MCF 10A (cell line): ENCODE results near the gene BOD1. TPM values are rescaled to one million over a fixed set of nuclear protein-coding genes. Genes with fewer than 3 reads are reported as not detected.
A peak's percentile ranks its signal among the peaks of the same experiment; 100 is the strongest.

ENCODE experiments used
- BruUV-seq: library from RNA; stranded (reverse); fragments of 400-500 nt; replicated peaks from 2 replicates; lab custom pipeline; 2021; lab: Mats Ljungman, UMichigan
- CTCF ChIA-PET: fragments of 300-600 bp; sonication (Branson Sonifier 250); formaldehyde crosslinking; extraction: SDS; loops from one replicate; lab custom pipeline; 2021; ENCODE audit warnings: antibody characterized with exemption, inconsistent platforms; lab: Yijun Ruan, JAX
- POLR2A ChIA-PET: fragments of 300-600, 350-650 bp; sonication (Branson Sonifier 250); formaldehyde crosslinking; extraction: SDS; loops from one replicate; lab custom pipeline; 2020; ENCODE audit warnings: antibody characterized with exemption, inconsistent platforms; lab: Yijun Ruan, JAX
- DNase-seq: peaks from one replicate; pipeline ENCODE4 v3.0.0-alpha.2; 2018; ENCODE audit not compliant: unreplicated experiment
- H3K27ac Mint-ChIP-seq: one replicate; pipeline ENCODE4 v1.8.0; 2022; ENCODE audit warnings: mild to moderate bottlenecking, low read depth, mixed read lengths; ENCODE audit not compliant: unreplicated experiment
- H3K27me3 Mint-ChIP-seq: one replicate; pipeline ENCODE4 v1.8.0; 2022; ENCODE audit warnings: mixed read lengths; ENCODE audit not compliant: insufficient read depth, unreplicated experiment
- H3K36me3 Mint-ChIP-seq: one replicate; pipeline ENCODE4 v1.8.0; 2022; ENCODE audit warnings: mild to moderate bottlenecking, moderate library complexity, mixed read lengths; ENCODE audit not compliant: insufficient read depth, unreplicated experiment
- H3K4me1 Mint-ChIP-seq: one replicate; pipeline ENCODE4 v1.8.0; 2022; ENCODE audit warnings: mixed read lengths; ENCODE audit not compliant: insufficient read depth, unreplicated experiment
- H3K4me3 Mint-ChIP-seq: one replicate; pipeline ENCODE4 v1.8.0; 2022; ENCODE audit warnings: mild to moderate bottlenecking, moderate library complexity, mixed read lengths; ENCODE audit not compliant: unreplicated experiment
- H3K9me3 Mint-ChIP-seq: one replicate; pipeline ENCODE4 v1.8.0; 2022; ENCODE audit warnings: mixed read lengths; ENCODE audit not compliant: unreplicated experiment
- intact Hi-C: fragments of 100-400 bp; cut with micrococcal nuclease; formaldehyde crosslinking; loops from 2 replicates; pipeline ENCODE4 v1.14.1; 2022
- total RNA-seq: library from RNA; stranded (reverse); gene quantifications from 2 replicates; pipeline ENCODE4 v1.2.3, GENCODE V29; 2022
- TF ChIP-seq, protein P1 (sequence below): fragments of 200-600 bp; IDR thresholded peaks from one replicate; pipeline ENCODE4 v1.8.0; 2022; ENCODE audit warnings: antibody characterized with exemption, mild to moderate bottlenecking; ENCODE audit not compliant: unreplicated experiment

Gene BOD1
- total RNA-seq, 1 experiment from 2014 or later: 139 TPM

GRCh38 chr5:173582216-173583111 lies 34.0 kb downstream of the BOD1 start:
- H3K36me3 Mint-ChIP-seq: no peaks in the 10 kb centered on the region
- TF ChIP-seq, protein P1, sequence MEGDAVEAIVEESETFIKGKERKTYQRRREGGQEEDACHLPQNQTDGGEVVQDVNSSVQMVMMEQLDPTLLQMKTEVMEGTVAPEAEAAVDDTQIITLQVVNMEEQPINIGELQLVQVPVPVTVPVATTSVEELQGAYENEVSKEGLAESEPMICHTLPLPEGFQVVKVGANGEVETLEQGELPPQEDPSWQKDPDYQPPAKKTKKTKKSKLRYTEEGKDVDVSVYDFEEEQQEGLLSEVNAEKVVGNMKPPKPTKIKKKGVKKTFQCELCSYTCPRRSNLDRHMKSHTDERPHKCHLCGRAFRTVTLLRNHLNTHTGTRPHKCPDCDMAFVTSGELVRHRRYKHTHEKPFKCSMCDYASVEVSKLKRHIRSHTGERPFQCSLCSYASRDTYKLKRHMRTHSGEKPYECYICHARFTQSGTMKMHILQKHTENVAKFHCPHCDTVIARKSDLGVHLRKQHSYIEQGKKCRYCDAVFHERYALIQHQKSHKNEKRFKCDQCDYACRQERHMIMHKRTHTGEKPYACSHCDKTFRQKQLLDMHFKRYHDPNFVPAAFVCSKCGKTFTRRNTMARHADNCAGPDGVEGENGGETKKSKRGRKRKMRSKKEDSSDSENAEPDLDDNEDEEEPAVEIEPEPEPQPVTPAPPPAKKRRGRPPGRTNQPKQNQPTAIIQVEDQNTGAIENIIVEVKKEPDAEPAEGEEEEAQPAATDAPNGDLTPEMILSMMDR: no peak
- DNase-seq: no peak
- no peak overlapping the region for H3K27ac Mint-ChIP-seq
- POLR2A ChIA-PET: interaction anchor here (0.6 to 1.1 kb wide), 3 partner anchors 9 to 624 kb away, joined by 3 read pairs; no protein-coding TSS in a partner anchor
- H3K27me3 Mint-ChIP-seq: no peaks in the 10 kb centered on the region
- BruUV-seq: no TSS peak
- H3K9me3 Mint-ChIP-seq: peaks cover 21% of the 10 kb centered on the region
- no peaks in the 10 kb centered on the region for H3K4me1 Mint-ChIP-seq
- no peak overlapping the region for H3K4me3 Mint-ChIP-seq
- intact Hi-C loops: no loop called here
- CTCF ChIA-PET: interaction anchor here (0.6 to 2.9 kb wide), 10 partner anchors 9 to 1085 kb away, joined by 3 to 10 read pairs (median 4); no protein-coding TSS in a partner anchor

DNA sequence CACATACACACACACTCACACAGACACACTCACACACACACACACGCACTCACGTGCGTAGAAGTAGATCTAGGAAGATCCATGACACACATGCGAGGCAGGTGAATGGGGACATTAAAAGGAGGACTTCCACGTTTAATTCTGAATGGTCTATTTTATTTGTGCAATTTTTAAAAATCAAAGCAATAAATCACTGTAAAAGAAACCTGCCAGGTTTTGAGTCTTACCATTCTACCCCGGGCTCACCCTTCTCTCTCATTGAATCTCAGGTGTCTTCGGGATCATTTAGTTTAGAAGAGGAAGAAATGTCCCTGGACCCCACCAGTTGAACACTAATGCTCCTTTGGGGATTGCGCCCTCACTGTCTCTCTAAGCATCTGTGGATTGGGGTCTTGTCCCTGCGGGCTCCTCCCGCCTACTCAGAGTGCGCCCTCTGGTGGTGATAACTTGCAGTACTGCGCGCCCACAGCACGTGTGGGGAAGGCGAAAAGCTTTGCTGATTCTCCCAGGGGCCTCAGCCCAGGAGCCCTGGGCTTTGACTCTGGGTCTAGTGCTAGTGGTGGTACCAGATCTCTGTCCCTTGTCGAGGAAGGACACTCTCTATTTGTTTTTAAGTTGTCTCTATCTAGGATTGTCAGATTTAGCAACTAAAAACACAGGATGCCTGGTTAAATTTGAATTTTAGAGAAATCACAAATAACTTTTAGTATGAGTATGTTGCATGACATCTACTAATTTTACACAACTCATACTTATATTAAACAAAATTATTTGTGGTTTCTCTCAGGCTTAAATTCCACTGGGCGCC lies 34.8 kb downstream of the BOD1 start:
- TF ChIP-seq, protein P1: peak; percentile 78
- ChIA-PET POLR2A (interaction anchor here (0.7 kb wide), 1 partner anchor 134 kb away, joined by 3 read pairs; no protein-coding TSS in a partner anchor), CTCF (interaction anchor here (0.6 to 2.9 kb wide), 3 partner anchors 9 to 1085 kb away, joined by 3 to 10 read pairs (median 4); no protein-coding TSS in a partner anchor)
- no peaks in the 10 kb centered on the region for H3K36me3 Mint-ChIP-seq
- no peaks in the 10 kb centered on the region for H3K27me3 Mint-ChIP-seq
- intact Hi-C loops: no loop called here
- H3K4me1 Mint-ChIP-seq: no peaks in the 10 kb centered on the region
- peaks cover 14% of the 10 kb centered on the region for H3K9me3 Mint-ChIP-seq
- peak; percentile 38 for DNase-seq
- H3K27ac Mint-ChIP-seq: no peak overlapping the region
- BruUV-seq: no TSS peak
- H3K4me3 Mint-ChIP-seq: no peak overlapping the region

GRCh38 chr5:173578947-173579615 lies 37.4 kb downstream of the BOD1 start:
- no peaks in the 10 kb centered on the region for H3K4me1 Mint-ChIP-seq

More at GRCh38 chr5:173578947-173579615, 37.4 kb downstream of the BOD1 start:
- peaks cover 11% of the 10 kb centered on the region for H3K9me3 Mint-ChIP-seq
- TF ChIP-seq, protein P1: no peak
- ChIA-PET POLR2A (interaction anchor here (0.7 to 1.4 kb wide), 2 partner anchors 11 to 1117 kb away, joined by 3 read pairs; no protein-coding TSS in a partner anchor), CTCF (interaction anchor here (0.5 to 13.8 kb wide), 13 partner anchors 9 to 881 kb away, joined by 3 to 184 read pairs (median 3); partner anchors contain the start of gene BOD1)
- no peaks in the 10 kb centered on the region for H3K27me3 Mint-ChIP-seq
- H3K27ac Mint-ChIP-seq: no peak overlapping the region
- no TSS peak for BruUV-seq
- intact Hi-C loops: loop anchor here (10.0 kb wide), 1 partner anchor 604 kb away; no protein-coding TSS in a partner anchor
- no peaks in the 10 kb centered on the region for H3K36me3 Mint-ChIP-seq
- DNase-seq: no peak
- H3K4me3 Mint-ChIP-seq: no peak overlapping the region
